Endometrium (tissue), 2 donors: ENCODE results near the gene GPSM1.

Source experiments
- FAIRE-seq: peaks from 2 replicates; lab custom pipeline; 2012; peaks lifted over from hg19 to GRCh38; lab: Jason Lieb, UNC
- donor health status: control.
- donor health status: control.

GPSM1 gene

GRCh38 chr9:136361754-136362449, 34.6 kb downstream of the GPSM1 start:
- no peak for FAIRE-seq

- no peak for FAIRE-seq
These were observed 35.1 kb downstream of the GPSM1 start for GRCh38 chr9:136362450-136362784.

- FAIRE-seq: no peak
These were observed 36.0 kb downstream of the GPSM1 start, which contains the start of gene DNLZ for GRCh38 chr9:136363106-136363948. Gene DNLZ (minus strand): TSS chr9:136363744. CDS start chr9:136363714, 30 bp downstream.

- no peak for FAIRE-seq
These were observed 36.8 kb downstream of the GPSM1 start for GRCh38 chr9:136363949-136364748.

GRCh38 chr9:136364942-136365774, 37.8 kb downstream of the GPSM1 start:
- FAIRE-seq: no peak

GRCh38 chr9:136365775-136366222, 38.5 kb downstream of the GPSM1 start:
- no peak for FAIRE-seq

- FAIRE-seq: no peak
These were observed 39.5 kb downstream of the GPSM1 start for GRCh38 chr9:136366826-136367225.

GRCh38 chr9:136367296-136368145, 40.2 kb downstream of the GPSM1 start:
- no peak for FAIRE-seq

GRCh38 chr9:136368190-136368589, 40.9 kb downstream of the GPSM1 start:
- FAIRE-seq: no peak

- no peak for FAIRE-seq
These were observed 42.7 kb downstream of the GPSM1 start for GRCh38 chr9:136370037-136370436.

GRCh38 chr9:136370687-136371532, 43.6 kb downstream of the GPSM1 start:
- no peak for FAIRE-seq

GRCh38 chr9:136371533-136371880, 44.2 kb downstream of the GPSM1 start:
- no peak for FAIRE-seq

GRCh38 chr9:136372006-136372405, 44.7 kb downstream of the GPSM1 start:
- FAIRE-seq: no peak

- FAIRE-seq: no peak
These were observed 45.4 kb downstream of the GPSM1 start for GRCh38 chr9:136372561-136373299.

GRCh38 chr9:136373300-136374182, 46.2 kb downstream of the GPSM1 start, which contains the start of gene CARD9:
Gene CARD9 (minus strand): TSS chr9:136373669. CDS start chr9:136372078, 1,591 bp downstream.
- FAIRE-seq: no peak

GRCh38 chr9:136374183-136374575, 46.8 kb downstream of the GPSM1 start:
- no peak for FAIRE-seq

- no peak for FAIRE-seq
These were observed 47.8 kb downstream of the GPSM1 start for GRCh38 chr9:136375096-136375495.

- FAIRE-seq: no peak
These were observed 49.1 kb downstream of the GPSM1 start for GRCh38 chr9:136376457-136376856.
